ENCODE measurements around the gene SHTN1. TPM values are rescaled to one million over a fixed set of nuclear protein-coding genes. Genes with fewer than 3 reads are reported as not detected.

SHTN1 gene
- total and polyA plus RNA-seq, 2 of the 4 experiments (the other 2 are of a cell fraction): 0.54 to 2.3 TPM

- WGBS, 2 experiments (ENCODE audit: extremely low coverage in 2 of 2, insufficient read length in 1 of 2): no CpG with 5 or more reads among the region's 2 CpGs
Measured at GRCh38 chr10:116875897-116876296, 129.1 kb downstream of the SHTN1 start.

More at GRCh38 chr10:116875897-116876296, 129.1 kb downstream of the SHTN1 start:
- Histone ChIP-seq H4K91ac (ENCODE audit: insufficient read depth, low read depth, low read length) (no peak overlapping the region), H3K27me3 (ENCODE audit: control insufficient read depth, insufficient read depth, low read length) (peaks cover 5% of the 10 kb centered on the region; the same call in 1 of the 2 replicates), H2BK120ac (ENCODE audit: low read depth, low read length) (no peak overlapping the region), H4K5ac (ENCODE audit: low read depth, low read length) (no peak overlapping the region), H2AK5ac (ENCODE audit: low read depth, low read length) (no peak overlapping the region), H2BK5ac (ENCODE audit: low read depth, low read length, poor library complexity, severe bottlenecking) (no peak overlapping the region), H3K4me1 (ENCODE audit: control insufficient read depth, insufficient read depth, low read length) (no peaks in the 10 kb centered on the region), H2BK15ac (ENCODE audit: low read depth, low read length) (no peak overlapping the region), H3K27ac (ENCODE audit: insufficient read depth, low read length) (no peak overlapping the region), H4K20me1 (ENCODE audit: insufficient read depth, low read length) (no peaks in the 10 kb centered on the region), H3K14ac (replicated peaks; ENCODE audit: low read depth, low read length) (no peak overlapping the region), H3K36me3 (ENCODE audit: control insufficient read depth, insufficient read depth, low read length) (no peaks in the 10 kb centered on the region), H3K9ac (ENCODE audit: low read depth, low read length) (no peak overlapping the region), H3K9me3 (ENCODE audit: control insufficient read depth, insufficient read depth, low read length) (no peaks in the 10 kb centered on the region), H3K56ac (ENCODE audit: extremely low read depth, insufficient read depth, low read length) (no peak overlapping the region), H3K79me1 (ENCODE audit: low read depth in 1 of 2, low read length in 2 of 2) (no peaks in the 10 kb centered on the region), H3K9me1 (ENCODE audit: insufficient read depth, low read length) (no peaks in the 10 kb centered on the region), H3K4me2 (ENCODE audit: low read depth, low read length) (no peak overlapping the region), H2AFZ (replicated peaks; ENCODE audit: low read length, poor library complexity) (no peak overlapping the region), H3K4ac (ENCODE audit: low read depth, low read length) (no peak overlapping the region), H2BK20ac (ENCODE audit: low read depth, low read length) (no peak overlapping the region), H3K23ac (ENCODE audit: low read depth, low read length) (no peak overlapping the region), H3K18ac (ENCODE audit: low read depth, low read length) (no peak overlapping the region), H2AK9ac (replicated peaks; ENCODE audit: low read depth, low read length, poor library complexity) (no peak overlapping the region), H3K4me3 (ENCODE audit: insufficient read depth, low read depth, low read length) (no peak overlapping the region), H4K8ac (ENCODE audit: low read depth in 2 of 2, low read length in 2 of 2) (no peak overlapping the region)
- POLR2A ChIA-PET (ENCODE audit: unreplicated experiment): no interaction called here
- ATAC-seq (ENCODE audit: low read depth): no peak
- DNase-seq: no peak
- intact Hi-C loops (cut with micrococcal nuclease): no loop called here
- CTCF ChIA-PET: no interaction called here
- BruUV-seq (replicated peaks): no TSS peak
- no peak for TF ChIP-seq CEBPB (IDR thresholded peaks at IDR 0.05; ENCODE audit: low read depth, low read length)
- TF ChIP-seq BHLHE40 (IDR thresholded peaks at IDR 0.05; ENCODE audit: low read depth, low read length): no peak
- no peak for TF ChIP-seq CHD1 (IDR thresholded peaks at IDR 0.05; ENCODE audit: low read depth, low read length)
- no peak for TF ChIP-seq CTCF (conservative IDR thresholded peaks at IDR 0.05; ENCODE audit: low read depth, low read length)
- no peak for TF ChIP-seq ELK1 (IDR thresholded peaks at IDR 0.05; ENCODE audit: borderline replicate concordance, low read depth, low read length)
- no peak for TF ChIP-seq NFE2L2 (IDR thresholded peaks at IDR 0.05; ENCODE audit: low read depth, low read length)
- no peak for TF ChIP-seq POLR2A (IDR thresholded peaks at IDR 0.05; ENCODE audit: low read depth, low read length)
- TF ChIP-seq FOS (IDR thresholded peaks at IDR 0.05; ENCODE audit: low read depth, low read length): no peak
- dilution Hi-C loops (cut with HindIII; ENCODE audit: low sequenced_read_pairs, unreplicated experiment): no loop called here
- in situ Hi-C loops (cut with MboI; ENCODE audit: low sequenced_read_pairs): no loop called here
